Measurements from ENCODE around the gene CHTF18. TPM values are rescaled to one million over a fixed set of nuclear protein-coding genes. Genes with fewer than 3 reads are reported as not detected.

CHTF18 gene
- polyA plus RNA-seq, 3 donors, result 0.57 to 13.8 (median 2.2) TPM

DNA sequence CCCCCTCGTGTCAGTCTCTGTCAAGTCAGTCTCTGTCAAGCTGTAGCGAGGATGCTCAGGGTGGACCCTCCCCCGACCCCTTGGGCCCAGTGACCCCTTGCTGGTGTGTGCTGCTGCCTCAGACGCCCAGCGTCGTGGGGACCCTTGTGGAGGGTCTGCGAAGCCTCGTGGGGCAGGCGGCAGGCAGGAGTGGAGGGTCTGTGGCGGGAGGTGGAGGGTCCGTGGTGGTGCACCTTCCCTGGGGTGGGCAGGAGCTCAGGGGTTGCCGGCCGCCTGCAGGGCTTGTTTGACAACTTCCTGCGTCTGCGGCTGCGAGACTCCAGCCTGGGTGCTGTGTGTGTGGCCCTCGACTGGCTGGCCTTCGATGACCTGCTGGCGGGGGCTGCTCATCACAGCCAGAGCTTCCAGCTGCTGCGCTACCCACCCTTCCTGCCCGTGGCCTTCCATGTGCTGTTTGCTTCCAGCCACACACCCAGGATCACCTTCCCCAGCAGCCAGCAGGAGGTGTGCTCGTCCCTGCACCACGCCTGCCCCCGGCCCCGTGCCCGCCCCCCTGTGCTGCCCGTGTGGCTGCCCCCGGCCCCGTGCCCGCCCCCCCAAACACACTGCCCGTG lies 6.5 kb downstream of the CHTF18 start:
- Mint-ChIP-seq H3K36me3 (peaks cover 13 to 36% of the 10 kb centered on the region in 2 donors), H3K27ac (no peak overlapping the region), H3K9me3 (peaks cover 0 to 5% (median 0%) of the 10 kb centered on the region in 7 donors), H3K27me3 (ENCODE audit: low read depth in 3 of 3) (peaks cover 2 to 17% (median 9%) of the 10 kb centered on the region in 3 donors), H3K4me3 (no peak overlapping the region), H3K4me1 (peaks cover under 1% of the 10 kb centered on the region)
- 94% methylated on average over 21 of the region's 31 CpGs for WGBS (ENCODE audit: insufficient coverage)
- H3K27me3 ChIP-seq (ENCODE audit: control insufficient read depth in 2 of 2, insufficient read depth in 2 of 2, low read length in 2 of 2), result peaks cover under 1 to 7% of the 10 kb centered on the region in 2 donors
- intact Hi-C loops (cut with micrococcal nuclease), result no loop called here
- H3K9ac ChIP-seq (ENCODE audit: insufficient read depth, low read length, poor library complexity, severe bottlenecking), result no peak overlapping the region
- no peak overlapping the region for H3K4me3 ChIP-seq (replicated peaks in 1 of 3; ENCODE audit: low read depth in 2 of 3, low read length in 3 of 3)
- no peaks in the 10 kb centered on the region for H4K20me1 ChIP-seq (ENCODE audit: insufficient read depth, low read length)
- no peak overlapping the region for H3K4me2 ChIP-seq (replicated peaks; ENCODE audit: extremely low read depth, low read length, poor library complexity, severe bottlenecking)
- H3K79me2 ChIP-seq (ENCODE audit: insufficient read depth, low read length), result no peaks in the 10 kb centered on the region
- H3K4me1 ChIP-seq (ENCODE audit: control insufficient read depth in 1 of 2, insufficient read depth in 2 of 2, low read length in 2 of 2), result no peaks in the 10 kb centered on the region
- DNase-seq, result no peak
- TF ChIP-seq, protein P1, sequence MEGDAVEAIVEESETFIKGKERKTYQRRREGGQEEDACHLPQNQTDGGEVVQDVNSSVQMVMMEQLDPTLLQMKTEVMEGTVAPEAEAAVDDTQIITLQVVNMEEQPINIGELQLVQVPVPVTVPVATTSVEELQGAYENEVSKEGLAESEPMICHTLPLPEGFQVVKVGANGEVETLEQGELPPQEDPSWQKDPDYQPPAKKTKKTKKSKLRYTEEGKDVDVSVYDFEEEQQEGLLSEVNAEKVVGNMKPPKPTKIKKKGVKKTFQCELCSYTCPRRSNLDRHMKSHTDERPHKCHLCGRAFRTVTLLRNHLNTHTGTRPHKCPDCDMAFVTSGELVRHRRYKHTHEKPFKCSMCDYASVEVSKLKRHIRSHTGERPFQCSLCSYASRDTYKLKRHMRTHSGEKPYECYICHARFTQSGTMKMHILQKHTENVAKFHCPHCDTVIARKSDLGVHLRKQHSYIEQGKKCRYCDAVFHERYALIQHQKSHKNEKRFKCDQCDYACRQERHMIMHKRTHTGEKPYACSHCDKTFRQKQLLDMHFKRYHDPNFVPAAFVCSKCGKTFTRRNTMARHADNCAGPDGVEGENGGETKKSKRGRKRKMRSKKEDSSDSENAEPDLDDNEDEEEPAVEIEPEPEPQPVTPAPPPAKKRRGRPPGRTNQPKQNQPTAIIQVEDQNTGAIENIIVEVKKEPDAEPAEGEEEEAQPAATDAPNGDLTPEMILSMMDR (IDR thresholded peaks at IDR 0.05), result no peak
- H2AFZ ChIP-seq (ENCODE audit: insufficient read depth, low read depth, low read length, poor library complexity, severe bottlenecking), result no peak overlapping the region
- no peaks in the 10 kb centered on the region for H3K9me3 ChIP-seq (replicated peaks in 1 of 2; ENCODE audit: control insufficient read depth in 1 of 2, insufficient read depth in 1 of 2, low read length in 2 of 2)
- peaks cover 0 to 4% of the 10 kb centered on the region in 2 donors for H3K36me3 ChIP-seq (replicated peaks in 1 of 2; ENCODE audit: control insufficient read depth in 1 of 2, insufficient read depth in 2 of 2, low read length in 2 of 2)
- no peak overlapping the region for H3K27ac ChIP-seq (ENCODE audit: low read depth in 1 of 2, low read length in 2 of 2)

DNA sequence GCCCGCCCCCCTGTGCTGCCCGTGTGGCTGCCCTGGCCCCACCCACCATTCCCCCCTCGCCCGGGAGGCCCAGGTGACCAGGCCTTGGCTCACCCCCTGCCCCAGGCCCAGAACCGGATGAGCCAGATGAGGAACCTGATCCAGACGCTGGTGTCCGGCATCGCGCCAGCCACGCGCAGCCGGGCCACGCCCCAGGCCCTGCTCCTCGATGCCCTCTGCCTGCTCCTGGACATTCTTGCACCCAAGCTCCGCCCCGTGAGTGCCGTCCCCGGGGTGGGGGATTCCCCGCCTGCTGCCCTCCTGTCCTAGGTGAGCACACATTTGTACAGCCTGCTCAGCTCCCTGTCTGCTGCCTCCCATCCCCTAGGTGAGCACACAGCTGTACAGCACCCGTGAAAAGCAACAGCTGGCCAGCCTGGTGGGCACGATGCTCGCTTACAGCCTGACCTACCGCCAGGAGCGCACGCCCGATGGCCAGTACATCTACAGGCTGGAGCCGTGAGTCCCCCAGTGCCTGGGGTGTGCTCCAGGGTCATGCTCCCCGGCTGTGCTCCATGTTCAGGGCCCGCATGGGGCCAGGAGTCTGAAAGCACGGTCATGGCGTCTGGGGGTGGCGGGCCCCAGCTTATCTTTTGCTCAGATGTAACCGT lies 7.3 kb downstream of the CHTF18 start:
- Histone ChIP-seq H2AFZ (ENCODE audit: insufficient read depth, low read depth, low read length, poor library complexity, severe bottlenecking) (no peak overlapping the region), H3K79me2 (ENCODE audit: insufficient read depth, low read length) (no peaks in the 10 kb centered on the region), H3K4me1 (ENCODE audit: control insufficient read depth in 1 of 2, insufficient read depth in 2 of 2, low read length in 2 of 2) (no peaks in the 10 kb centered on the region), H3K27me3 (ENCODE audit: control insufficient read depth in 2 of 2, insufficient read depth in 2 of 2, low read length in 2 of 2) (peaks cover 5 to 15% of the 10 kb centered on the region in 2 donors), H3K9ac (ENCODE audit: insufficient read depth, low read length, poor library complexity, severe bottlenecking) (no peak overlapping the region), H3K27ac (ENCODE audit: low read depth in 1 of 2, low read length in 2 of 2) (no peak overlapping the region), H3K36me3 (replicated peaks in 1 of 2; ENCODE audit: control insufficient read depth in 1 of 2, insufficient read depth in 2 of 2, low read length in 2 of 2) (peaks cover 0 to 4% of the 10 kb centered on the region in 2 donors), H3K9me3 (replicated peaks in 1 of 2; ENCODE audit: control insufficient read depth in 1 of 2, insufficient read depth in 1 of 2, low read length in 2 of 2) (no peaks in the 10 kb centered on the region), H4K20me1 (ENCODE audit: insufficient read depth, low read length) (no peaks in the 10 kb centered on the region), H3K4me2 (replicated peaks; ENCODE audit: extremely low read depth, low read length, poor library complexity, severe bottlenecking) (no peak overlapping the region), H3K4me3 (replicated peaks in 1 of 3; ENCODE audit: low read depth in 2 of 3, low read length in 3 of 3) (no peak overlapping the region)
- TF ChIP-seq, protein P1 (IDR thresholded peaks at IDR 0.05), result no peak
- H3K9me3 Mint-ChIP-seq, result peaks cover 0 to 5% (median 0%) of the 10 kb centered on the region in 7 donors
- peaks cover 8 to 25% (median 12%) of the 10 kb centered on the region in 3 donors for H3K27me3 Mint-ChIP-seq (ENCODE audit: low read depth in 3 of 3)
- no peaks in the 10 kb centered on the region for H3K4me1 Mint-ChIP-seq
- intact Hi-C loops (cut with micrococcal nuclease), result no loop called here
- no peak overlapping the region for H3K4me3 Mint-ChIP-seq
- whole genome bisulfite sequencing (ENCODE audit: insufficient coverage), result 92% methylated on average over 31 of the region's 33 CpGs
- peak overlapping the region in 1 of 7 donors; percentile 43 for H3K27ac Mint-ChIP-seq
- H3K36me3 Mint-ChIP-seq, result peaks cover 13 to 36% of the 10 kb centered on the region in 2 donors
- no peak for DNase-seq
